Stimulated activated CD4-positive, alpha-beta T cell treated with anti-CD3 and anti-CD28 coated beads, Interleukin-4, amount 100 ng/mL, for 24 hours (primary cell): ENCODE results near the gene CACNB1.
"Not testable (repeated sequence)": the region's sequence is repeated elsewhere in the genome, so short reads cannot be mapped to it uniquely, and the experiment has no call there.

Experiments
- DNase-seq: peaks from one replicate; pipeline ENCODE4 v3.0.0-alpha.2; 2020

CACNB1 gene

DNA sequence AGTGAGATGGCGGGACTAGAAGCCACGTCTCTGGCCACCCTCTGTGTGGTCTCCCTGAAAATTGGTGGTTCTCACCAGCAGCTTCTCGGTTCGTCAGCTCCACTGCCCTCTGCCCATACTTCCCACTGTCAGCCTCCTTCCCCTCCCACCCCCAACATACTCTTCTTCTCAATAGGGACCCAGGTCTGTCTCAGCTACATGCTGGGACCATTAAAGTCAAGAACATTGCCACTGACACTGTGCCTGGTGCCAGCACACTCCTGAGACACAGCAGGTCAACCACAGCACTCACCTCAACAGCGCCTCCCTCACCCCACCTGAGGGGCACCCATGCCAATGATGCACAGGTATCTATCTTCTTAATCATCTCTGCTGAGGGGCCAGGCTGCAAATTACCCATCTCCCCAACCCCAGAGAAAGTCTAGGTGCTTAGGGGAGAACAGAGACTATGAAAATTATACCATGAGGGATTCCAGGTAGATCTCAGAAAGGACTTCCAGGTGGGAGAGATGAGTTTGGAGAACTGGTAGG, 47.3 kb downstream of the CACNB1 start:
- no peak for DNase-seq

DNA sequence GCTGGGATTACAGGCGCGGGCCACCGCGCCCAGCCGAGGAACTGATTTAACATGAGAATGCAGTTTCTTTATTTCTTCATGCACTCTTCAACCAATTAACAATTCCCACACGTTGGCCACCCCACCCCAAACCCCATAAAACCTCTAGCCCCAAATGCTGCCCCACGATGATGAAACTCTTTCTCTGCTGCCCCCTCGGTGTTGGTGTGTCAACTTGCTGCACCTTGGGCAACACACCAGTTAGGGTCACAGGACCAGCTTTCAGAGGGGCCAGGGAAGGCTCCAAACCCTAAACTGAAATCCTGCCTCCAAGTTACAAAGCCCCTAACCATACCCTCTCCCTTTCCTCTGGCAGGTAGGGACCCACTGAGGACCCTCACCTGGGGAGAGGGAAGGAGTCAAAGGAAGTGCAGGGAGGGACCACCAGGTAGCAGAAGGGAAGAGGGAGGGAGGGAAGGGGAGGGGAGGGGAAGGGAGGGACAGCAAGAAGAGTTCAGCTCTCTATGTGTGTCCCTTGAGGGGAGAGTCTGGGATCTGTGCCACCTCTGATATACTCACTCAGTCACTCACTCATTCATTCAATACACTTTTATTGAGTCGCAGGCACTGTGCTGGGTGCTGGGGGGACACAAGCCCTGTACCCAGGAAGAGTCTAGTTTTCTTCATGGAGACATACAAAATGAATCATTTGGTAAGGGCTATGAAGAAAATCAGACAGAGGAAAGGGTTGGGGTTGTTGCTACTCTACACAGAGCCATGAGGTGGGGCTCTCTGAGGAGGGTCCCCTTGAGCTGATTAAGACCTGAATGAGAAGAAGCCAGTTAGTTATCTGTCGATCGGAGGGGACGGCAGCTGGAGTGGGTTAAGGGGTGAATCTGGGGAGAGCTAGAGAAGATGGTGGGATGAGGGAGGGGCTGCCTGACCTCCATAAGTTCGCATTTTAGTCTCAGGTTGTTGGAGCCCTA, 50.0 kb downstream of the CACNB1 start:
- no peak for DNase-seq

DNA sequence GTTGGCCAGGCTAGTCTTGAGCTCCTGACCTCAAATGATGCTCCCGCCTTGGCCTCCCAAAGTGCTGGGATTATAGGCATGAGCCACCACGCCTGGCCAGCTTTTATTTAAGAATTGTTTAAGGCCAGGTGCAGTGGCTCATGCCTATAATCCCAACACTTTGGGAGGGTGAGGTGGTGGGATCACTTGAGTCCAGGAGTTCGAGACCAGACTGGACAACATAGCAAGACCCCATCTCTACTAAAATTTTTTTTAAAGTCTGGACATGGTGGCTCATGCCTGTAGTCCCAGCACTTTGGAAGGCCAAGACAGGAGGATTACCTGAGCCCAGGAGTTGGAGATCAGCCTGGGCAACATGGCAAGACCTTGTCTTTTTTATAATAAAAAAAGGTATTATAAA, 51.2 kb downstream of the CACNB1 start:
- no peak for DNase-seq

DNA sequence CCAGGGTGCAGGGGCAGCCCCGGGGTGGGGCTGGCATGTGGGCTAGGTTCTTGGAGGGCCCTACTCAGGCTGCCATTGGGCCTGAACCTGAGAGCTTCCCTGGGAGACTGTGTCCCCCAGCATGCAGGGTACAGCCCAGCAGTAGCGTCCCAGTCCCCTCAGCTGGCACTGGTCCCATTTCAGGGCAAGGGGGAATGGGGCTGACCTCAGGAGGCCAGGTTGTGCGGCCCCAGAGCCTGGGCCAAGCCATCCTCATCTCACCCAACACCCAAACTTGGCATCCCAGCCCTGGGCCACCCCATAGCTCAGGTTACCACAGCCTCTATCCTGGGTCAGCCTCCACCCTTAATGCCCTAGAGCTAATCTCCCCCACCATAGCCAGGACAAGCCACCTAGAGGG, 52.3 kb downstream of the CACNB1 start:
- no peak for DNase-seq

DNA sequence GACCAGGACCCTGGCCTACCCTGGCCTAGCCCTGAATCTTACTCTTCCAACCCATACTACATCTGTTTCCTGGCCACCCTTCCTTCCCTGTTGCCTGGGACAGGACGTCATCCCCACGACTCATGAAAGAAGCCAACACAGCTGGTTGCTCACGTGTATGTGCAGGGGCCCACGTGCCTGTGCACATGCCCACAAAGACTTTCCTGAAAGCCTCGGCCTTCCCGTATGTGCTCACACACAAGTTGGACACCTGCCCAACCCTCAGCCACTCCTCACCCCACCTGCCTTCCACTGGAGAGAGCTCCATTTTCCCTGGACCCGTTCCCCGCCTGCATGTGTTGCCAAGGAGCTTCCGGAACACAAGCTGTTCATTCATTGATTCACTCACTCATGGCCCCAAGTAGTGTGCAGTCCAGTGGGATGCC, 53.0 kb downstream of the CACNB1 start:
- DNase-seq: no peak

DNA sequence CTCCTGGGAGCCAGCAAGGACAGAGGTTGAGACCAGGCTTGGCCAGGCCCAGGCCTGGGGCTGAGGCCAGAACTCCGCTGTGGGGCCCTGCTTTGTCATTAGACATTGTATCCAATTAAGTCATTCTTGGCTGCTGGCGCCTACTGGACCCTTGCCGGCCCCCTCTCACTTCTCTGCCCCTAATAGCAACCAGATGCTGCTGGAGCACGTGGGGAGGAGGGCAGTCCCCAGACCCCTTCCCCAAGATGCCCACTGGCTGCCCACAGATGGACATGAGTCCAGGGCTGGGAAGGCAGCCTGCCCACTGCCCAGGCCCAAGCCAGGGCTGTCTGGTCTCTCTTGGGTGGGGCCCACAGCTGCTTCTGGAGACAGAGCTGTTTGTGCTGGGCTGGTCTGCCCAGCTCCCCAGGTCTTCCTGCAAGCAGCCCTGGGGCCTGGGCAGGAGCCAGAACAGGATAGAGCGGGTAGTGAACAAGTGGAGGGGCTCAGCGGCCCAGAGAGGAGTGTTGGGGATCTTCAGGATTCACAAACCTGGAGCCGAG, 53.8 kb downstream of the CACNB1 start:
- no peak for DNase-seq

DNA sequence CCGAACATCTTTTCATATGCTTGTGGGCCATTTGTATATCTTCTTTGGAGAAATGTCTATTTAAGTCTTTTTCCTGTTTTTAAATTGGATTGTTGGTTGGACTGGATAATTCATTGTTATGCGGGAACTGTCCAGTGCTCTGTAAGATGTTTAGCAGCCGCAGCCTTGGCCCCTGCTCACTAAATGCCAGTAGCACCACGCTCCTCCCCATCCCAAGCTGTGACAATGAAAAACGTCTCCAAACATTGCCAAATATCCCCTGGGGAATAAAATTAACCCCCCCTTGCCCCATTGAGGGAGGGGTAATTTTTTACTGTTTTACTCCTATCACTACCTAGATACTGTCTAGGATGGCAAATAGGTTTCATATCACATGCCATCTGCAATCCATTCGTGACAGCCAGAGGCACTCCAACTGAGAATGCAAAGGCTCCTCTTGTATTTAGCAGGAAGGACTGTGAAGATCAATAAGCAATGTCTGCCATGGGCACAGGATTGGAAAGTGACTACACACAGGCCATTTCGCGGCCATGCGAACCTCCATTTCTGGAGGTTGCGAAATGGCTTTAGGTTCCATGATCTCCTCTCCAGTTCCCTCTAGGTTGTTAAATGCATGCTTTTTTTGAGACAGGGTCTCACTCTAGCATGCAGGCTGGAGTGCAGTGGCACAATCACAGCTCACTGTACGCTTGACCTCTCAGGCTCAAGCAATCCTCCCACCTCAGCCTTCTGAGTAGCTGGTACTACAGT, 55.4 kb downstream of the CACNB1 start:
- DNase-seq: no peak

DNA sequence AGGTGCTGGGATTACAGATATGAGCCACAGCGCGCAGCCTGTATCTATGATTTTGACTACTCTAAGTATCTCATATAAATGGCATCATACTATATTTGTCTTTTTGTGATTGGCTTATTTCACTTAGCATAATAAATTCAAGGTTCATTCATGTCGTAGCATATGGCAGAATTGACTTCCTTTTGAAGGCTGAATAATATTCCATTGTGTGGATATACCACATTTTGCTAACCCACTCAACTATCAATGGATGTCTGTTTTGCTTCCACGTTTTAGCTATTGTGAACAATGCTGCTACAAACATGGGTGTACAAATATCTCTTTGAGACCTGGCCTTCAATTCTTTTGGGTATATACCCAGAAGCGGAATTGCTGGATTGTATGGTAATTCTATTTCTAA, 56.2 kb downstream of the CACNB1 start:
- no peak for DNase-seq

DNA sequence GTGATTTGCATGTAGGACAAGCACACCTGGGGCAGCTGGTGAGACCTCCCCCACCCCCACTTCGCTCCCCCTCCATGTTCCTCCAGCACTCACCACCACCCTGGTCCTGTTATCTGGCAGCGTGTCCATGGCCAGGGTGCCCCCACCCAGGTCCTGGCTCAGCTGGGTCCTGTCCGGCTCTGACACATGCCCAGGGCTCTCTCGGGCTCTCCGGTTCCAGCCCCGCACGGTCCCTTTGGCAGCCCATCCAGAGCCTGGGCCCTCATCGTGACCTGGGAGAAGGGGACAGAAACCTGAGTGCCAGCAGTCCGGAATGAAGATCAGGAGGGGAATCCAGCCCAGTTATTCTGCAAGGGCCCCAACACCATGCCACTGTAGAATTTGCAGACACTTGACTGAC, 57.9 kb downstream of the CACNB1 start:
- DNase-seq: no peak

DNA sequence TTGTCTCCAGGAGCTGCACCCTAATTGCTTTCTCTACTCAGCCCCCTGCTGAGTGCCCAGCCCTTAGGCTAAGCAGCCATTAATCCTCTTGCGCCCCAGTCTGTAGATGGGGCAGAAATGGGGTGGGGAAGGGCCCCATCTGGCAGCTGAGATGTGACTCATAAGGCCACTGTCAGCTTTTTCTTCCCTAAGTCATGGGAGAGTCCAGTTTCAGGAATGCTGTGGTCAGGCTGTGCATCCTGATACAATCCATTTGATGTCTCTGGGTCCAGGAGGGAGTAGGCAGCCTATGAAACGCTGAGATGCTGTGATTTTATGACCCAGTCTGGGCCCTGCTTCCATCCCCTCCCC, 58.3 kb downstream of the CACNB1 start:
- DNase-seq: no peak

DNA sequence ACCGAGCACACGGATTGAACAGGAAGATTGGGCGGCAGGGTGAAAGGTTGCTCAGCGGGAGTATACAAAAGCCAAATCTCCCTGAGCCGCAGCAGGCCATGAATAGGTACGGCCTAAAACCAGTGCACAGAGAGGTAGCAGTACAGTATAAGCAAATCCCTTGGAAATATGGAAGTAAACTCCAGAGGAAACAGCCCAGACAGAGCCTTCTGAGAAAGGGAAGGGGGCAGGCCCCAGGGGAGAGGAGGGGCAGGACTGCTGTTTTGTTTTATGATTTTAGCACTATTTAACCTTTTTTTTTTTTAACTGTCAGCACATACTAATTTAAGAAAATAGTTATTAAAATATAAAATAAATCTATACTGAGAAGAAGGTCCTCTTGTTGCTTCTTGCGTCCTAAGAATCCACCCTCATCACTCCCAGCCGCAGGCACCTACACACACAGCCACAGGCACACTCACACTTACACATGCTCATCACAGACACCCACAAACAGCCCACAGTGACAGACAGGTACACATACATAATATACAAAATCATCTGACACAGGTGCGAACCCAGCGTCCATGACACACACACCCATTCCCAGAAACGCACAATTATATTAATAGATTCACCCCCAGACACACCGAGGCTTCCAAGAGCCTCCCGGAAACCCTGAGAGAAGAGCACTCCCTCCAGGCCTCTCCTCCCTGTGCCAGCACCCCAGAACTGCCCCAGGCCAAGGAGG, 58.9 kb downstream of the CACNB1 start:
- no peak for DNase-seq

DNA sequence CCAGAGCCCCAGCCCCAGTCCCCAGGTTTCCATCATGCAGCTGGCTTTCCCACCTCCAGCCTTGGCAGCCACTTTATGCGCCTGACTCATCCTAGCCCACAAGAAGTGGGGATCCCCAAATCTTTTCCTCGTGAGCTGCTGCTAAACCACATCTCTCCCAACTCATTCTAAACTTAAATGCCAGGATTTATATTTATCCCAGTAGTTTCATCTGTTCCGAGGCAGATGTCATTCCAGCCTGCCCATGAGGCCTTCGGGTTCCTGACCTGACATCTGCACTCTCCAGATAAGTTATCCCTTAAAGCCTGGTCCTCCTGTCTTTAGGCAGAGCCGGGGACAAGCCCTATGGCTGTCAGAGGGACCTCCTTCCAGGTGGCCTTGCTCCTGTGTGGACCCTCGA, 62.6 kb downstream of the CACNB1 start:
- no peak for DNase-seq

DNA sequence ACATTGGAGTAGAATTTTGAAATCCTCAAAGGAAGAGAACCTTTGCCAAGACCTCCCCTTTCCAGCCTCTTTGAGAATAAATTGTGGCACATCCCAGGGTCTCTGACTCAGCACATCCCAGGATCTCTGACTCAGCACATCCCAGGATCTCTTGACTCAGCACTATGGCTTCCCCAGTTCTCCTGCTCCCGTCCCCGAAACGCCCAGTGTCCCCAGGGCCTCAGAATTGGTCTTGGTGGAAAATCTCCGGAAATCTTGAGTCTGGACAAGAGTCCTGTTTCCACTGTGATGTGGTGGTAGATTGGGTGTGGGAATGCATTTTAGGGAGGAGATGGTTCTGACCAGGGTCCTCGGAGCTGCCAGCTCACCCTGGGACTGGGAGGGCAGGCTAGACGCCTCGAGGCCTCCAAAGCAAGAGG, 65.3 kb downstream of the CACNB1 start:
- DNase-seq: no peak

DNA sequence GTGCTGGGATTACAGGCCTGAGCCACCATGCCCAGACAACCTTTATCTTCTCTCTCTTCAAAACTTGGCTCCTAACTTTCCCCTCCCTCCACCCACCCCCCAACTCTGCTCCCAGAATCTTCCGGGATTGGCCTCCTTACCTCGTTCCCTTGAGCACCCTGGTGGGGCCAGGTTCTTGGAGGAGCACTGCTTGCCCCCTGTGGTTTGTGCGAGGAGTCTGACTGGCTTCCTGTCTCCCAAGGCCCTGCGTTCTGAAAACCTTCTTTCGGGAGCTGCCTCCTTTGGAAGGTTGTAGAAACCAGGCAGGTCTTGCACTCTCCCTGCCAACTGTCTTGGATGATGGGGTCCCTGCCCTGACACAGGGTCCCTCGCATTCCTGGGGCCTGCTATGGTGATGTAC, 65.9 kb downstream of the CACNB1 start:
- no peak for DNase-seq

DNA sequence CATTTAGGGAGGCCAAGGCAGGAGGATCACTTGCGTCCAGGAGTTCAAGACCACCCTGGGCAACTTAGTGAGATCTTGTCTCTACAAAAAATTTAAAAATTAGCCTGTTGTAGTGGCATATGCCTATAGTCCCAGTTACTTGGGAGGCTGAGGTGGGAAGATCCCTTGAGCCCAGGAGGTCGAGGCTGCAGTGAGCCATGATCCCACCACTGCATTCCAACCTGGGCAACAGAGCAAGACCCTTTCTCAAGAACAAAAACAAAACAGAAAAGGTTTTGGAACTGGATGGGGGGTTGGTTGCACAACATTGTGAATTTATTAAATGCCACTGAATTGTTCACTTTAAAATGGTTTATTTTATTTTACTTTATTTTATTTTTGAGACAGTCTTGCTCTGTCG, 67.3 kb downstream of the CACNB1 start:
- DNase-seq: no peak

DNA sequence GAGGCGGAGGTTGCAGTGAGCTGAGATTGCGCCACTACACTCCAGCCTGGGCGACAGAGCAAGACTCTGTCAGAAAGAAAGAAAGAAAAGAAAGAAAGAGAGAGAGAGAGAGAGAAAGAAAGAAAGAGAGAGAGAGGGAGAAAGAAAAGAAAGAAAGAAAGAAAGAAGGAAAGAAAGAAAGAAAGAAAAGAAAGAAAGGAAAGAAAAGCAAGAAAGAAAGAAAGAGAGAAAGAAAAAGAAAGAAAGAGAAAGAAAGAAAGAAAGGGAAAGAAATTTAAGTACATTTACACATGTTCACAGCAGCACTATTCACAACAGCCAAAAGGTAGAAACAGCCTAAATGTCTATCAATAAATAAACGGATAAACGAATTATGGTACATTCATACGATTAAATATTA, 67.9 kb downstream of the CACNB1 start:
- not testable (repeated sequence) for DNase-seq

DNA sequence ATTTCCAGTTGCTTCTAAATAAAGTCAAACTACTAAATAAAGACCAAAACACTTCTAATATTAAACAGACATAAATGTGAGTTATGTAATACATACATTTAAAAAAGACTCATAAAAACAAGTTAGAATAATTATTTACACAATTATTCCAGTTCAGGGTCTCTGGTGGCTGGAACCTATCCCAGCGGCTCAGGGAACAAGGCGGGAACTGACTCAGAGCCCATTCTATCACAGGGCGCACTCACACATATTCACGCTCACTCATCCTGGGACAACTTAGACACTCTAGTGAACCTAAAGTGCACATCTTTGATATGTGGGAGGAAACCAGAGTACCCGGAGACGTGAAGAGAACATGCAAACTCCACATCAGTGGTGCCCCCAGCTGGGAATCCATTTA, 71.0 kb downstream of the CACNB1 start:
- no peak for DNase-seq

DNA sequence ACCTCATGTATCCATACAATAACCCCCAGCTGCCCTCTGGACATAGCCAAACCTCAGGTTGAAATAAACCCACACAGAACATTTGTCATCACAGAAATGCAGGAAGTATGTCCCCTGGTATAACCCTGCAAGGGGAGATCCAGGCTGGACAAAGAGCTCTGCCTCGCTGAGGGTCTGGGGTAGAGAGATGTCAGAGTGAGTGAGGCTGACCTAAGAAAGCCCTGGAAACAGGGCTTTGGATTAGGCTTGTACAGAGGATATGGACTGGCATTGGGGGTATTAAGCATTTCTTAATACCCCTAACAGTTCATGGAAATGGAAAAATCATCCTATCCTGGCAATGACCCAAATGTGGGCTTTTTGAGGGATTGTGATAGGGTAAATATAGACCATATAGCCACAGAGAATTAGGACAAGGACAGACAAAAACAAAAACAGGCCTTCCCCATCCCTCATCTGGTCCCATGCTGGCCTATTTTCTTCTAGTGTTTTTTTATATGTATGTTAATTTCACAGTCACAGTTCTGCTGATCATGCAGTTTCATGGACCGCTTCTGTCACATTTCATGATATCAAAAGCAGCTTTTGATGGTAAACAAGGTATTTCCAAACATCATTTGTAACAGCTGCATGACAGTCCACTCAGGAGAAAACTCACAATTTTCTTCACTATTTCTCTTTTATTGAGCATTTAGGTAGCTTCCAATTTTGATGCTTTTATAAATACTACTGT, 72.2 kb downstream of the CACNB1 start:
- no peak for DNase-seq

DNA sequence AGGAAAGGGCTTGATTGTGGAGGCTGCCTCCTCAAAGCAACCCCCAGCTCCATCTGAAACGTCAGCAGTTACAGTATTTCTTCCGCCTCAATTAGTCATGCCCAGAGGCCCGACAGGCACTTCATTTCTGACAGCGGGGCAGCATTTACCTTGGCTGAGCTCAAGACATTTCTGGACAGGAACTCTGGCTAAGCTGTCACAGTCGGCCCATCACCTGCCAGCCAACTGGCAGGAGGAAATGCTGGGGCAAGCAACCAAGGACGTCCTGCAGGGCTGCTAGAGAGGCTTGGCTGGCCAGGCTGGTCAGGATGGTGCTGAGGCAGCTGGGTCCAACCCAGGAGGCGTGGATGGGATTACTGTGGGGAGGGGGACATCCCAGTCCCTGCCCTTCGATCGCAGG, 73.8 kb downstream of the CACNB1 start:
- DNase-seq: no peak
